A172 (cell line): ENCODE results near the gene HERPUD1. TPM values are rescaled to one million over a fixed set of nuclear protein-coding genes. Genes with fewer than 3 reads are reported as not detected.

ENCODE experiments used
- DNase-seq: peaks from one replicate; pipeline ENCODE4 v3.0.0-alpha.2; 2015; ENCODE audit warnings: low spot score
- total RNA-seq: library from RNA; depleted of rRNA; stranded (reverse); fragments of >200 nt; shearing (Covaris generic); gene quantifications from 2 replicates; pipeline ENCODE4 v1.2.3, GENCODE V29; 2014

The HERPUD1 gene
- total RNA-seq, 1 experiment from 2014 or later: 35.0 TPM

GRCh38 chr16:56910654-56911539, 21.0 kb upstream of the HERPUD1 start:
- peak; percentile 65 for DNase-seq

DNA sequence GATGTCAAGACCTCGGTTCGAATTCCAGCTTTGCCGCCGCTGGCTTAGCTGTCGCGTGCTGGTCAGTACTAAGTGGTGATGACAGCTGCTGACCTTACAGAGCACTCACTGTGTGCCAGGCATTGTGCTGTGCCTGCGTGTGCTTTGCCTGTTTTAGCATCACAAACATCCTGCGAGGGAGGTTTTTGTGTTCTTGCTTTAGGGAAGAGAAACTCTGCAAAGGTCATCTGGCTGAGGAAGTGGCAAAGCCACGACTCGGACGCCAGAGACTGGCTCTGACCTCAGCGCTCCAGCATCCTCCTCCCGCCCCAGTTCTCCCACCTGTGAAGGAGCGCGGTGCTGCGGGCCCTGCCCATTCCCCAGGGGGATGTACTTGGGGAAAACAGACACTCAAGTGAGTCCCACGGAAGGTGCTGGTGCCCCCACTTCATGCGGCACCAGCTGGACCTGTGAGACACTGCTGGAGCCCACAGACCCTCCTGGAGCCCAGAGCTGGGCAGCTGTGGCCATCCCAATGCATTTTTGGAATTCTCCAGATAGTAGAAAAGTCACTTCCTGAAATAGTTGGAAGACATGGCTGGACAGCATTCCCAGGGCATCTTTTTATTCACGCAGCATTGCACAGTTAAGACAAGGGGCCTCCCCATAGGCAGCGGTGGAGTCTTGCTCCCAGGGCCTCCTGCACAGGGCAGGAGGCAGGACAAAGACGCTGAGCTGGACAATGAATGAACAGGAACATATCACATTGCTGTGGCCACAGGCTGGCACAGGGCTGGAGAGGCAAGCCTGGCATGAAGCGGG, 20.0 kb upstream of the HERPUD1 start:
- DNase-seq: peak; percentile 73

GRCh38 chr16:56912746-56913708, 18.9 kb upstream of the HERPUD1 start:
- peak; percentile 28 for DNase-seq

- no peak for DNase-seq
These were observed 17.0 kb upstream of the HERPUD1 start for GRCh38 chr16:56914896-56915295.

GRCh38 chr16:56915336-56916119, 16.4 kb upstream of the HERPUD1 start:
- no peak for DNase-seq

- DNase-seq: no peak
These were observed 15.2 kb upstream of the HERPUD1 start for GRCh38 chr16:56916571-56917403.

- DNase-seq: no peak
These were observed 13.4 kb upstream of the HERPUD1 start for GRCh38 chr16:56918467-56919012.

GRCh38 chr16:56919099-56919800, 12.7 kb upstream of the HERPUD1 start:
- DNase-seq: no peak

DNA sequence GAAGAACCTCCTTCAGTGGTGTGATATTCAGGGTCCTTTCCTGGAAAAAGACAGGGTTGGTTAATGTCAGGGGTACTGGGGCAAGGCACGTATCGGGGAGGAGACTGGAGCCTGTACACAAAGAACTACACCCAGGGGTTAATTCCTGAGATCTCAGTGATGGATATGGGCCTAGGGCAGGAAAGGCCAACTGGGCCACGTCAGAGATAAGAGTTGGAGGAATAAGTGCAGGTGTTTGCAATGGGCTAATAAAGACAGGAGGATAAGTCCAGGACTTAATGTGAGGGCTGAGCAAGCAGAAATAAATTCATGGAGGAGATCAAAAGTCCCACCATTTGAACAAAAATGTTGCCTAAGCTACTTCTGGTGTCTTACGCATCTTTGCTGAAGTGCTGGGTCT, 10.4 kb upstream of the HERPUD1 start:
- DNase-seq: no peak

DNA sequence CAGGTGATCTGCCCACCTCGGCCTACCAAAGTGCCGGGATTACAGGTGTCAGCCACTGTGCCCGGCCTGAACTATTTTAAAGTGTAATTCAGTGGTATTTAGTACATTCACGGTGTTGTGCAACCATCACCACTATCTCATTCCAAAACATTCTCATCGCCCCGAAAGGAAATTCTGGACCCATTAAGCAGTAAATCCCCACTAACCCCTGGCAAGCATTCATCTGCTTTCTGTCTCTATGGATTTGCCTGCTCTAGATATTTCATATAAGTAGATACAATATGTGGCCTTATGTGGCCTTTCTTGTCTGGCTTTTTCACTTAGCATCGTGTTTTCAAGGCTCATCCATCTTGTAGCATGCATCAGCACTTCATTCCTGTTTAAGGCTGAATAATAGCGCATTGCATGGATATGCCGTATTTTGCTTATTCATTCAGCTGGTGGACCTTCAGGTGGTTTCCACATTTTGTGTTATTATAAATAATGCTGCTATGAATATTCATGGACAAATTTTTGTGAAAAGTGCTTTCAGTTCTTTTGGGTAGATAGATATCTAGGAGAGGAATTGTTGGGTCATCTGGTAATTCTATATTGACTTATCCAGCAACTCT, 8.4 kb upstream of the HERPUD1 start:
- no peak for DNase-seq

- no peak for DNase-seq
These were observed 4.5 kb upstream of the HERPUD1 start for GRCh38 chr16:56927471-56927870.

DNA sequence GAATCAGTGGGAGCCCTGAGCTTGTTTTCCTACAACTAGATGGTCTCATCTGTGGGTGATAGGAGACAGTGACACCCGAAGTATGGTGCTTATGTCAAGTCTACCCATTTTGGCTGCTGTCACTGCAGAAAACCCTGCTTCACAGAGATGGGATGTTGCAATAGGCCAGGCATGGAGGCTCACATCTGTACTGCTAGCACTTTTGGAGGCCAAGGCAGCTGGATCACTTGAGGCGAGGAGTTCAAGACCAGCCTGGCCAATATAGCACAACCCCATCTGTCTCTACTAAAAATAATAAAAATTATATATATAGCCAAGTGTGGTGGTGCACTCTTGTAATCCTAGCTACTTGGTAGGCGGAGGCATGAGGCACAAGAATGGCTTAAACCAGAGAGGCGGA, 2.3 kb upstream of the HERPUD1 start:
- DNase-seq: no peak

- DNase-seq: no peak
These were observed 1.3 kb upstream of the HERPUD1 start for GRCh38 chr16:56930486-56931270.

- no peak for DNase-seq
These were observed 561 bp upstream of the HERPUD1 start for GRCh38 chr16:56931271-56931891.

DNA sequence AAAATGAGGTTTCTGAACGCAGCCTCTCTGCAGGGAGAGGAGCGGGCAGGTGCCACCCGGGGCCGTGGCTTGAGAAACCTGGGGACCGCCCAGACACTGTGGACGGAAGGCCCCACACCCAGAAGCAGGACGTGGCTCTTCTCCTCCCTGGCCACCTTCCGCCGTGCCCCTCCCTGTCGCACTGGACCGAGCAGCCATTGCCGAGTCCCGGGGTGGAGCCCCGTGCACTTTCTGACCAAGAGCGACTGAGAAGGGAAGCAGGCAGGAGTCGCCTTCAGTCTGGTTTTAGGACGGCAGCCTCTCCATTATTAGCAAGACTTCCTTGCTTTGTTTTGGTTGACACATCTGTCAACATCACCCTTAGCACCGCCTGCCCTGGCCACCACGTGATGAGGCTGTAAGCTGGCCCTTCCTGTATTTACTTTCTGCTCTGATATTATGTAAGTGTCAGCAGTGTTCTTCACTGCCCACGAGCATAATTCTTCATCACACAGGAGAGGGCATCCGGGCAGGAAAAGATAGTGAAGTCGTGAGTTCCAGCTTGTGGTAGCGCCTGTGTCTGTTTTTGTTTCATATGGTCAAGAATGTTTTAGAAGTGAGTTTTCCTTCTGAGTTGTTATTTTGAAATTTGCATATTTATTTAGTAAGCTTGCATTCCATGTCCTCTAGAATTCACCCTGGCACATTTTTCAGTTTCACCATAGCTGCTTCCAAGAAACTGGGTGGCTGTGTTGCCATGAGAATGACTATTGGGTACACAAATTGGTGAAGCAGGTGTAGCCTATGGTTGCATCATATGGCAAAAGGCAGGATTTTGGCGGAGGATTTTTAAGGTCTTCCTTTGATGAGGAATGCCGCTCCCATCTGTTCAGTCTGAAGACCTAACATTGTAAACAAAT, 1.0 kb downstream of the HERPUD1 start:
- peak; percentile 75 for DNase-seq
